Kidney (tissue), 14 donors: ENCODE results near the gene SRPRA. TPM values are rescaled to one million over a fixed set of nuclear protein-coding genes. Genes with fewer than 3 reads are reported as not detected.
A peak's percentile ranks its signal among the peaks of the same experiment; 100 is the strongest.

Experiments used
- DNase-seq, 5 donors: peaks; one replicate each; pipeline ENCODE4 v3.0.0-alpha.2; 2013 to 2020
- FAIRE-seq: peaks from 2 replicates; lab custom pipeline; 2012; peaks lifted over from hg19 to GRCh38; lab: Jason Lieb, UNC
- H3K27ac ChIP-seq, 2 donors: one replicate each; pipeline ENCODE4 v1.7.0; 2013; ENCODE audit warnings: low read depth in 2 of 2, low read length in 2 of 2, inconsistent platforms in 1 of 2
- H3K27me3 ChIP-seq: one replicate; pipeline ENCODE4 v1.7.1; 2013; ENCODE audit warnings: low read length, inconsistent platforms; ENCODE audit not compliant: control insufficient read depth, insufficient read depth
- H3K36me3 ChIP-seq, 3 donors: one replicate each; pipeline versions ENCODE4 v1.7.0 to v1.7.1; 2013; ENCODE audit warnings: low read length in 3 of 3, control low read depth in 1 of 3, inconsistent platforms in 1 of 3; ENCODE audit not compliant: insufficient read depth in 3 of 3, control insufficient read depth in 2 of 3
- H3K4me1 ChIP-seq, 3 donors: one replicate each; pipeline versions ENCODE4 v1.7.0 to v1.7.1; 2013; ENCODE audit warnings: low read length in 3 of 3, inconsistent platforms in 1 of 3, low read depth in 1 of 3; ENCODE audit not compliant: control insufficient read depth in 2 of 3, insufficient read depth in 2 of 3
- H3K4me3 ChIP-seq, 3 donors: one replicate each; pipeline versions ENCODE4 v1.7.0 to v1.8.1; 2013; ENCODE audit warnings: low read length in 3 of 3, control low read depth in 1 of 3, inconsistent platforms in 1 of 3
- H3K9ac ChIP-seq, 3 donors: one replicate each; pipeline versions ENCODE4 v1.7.0 to v1.7.1; 2013; ENCODE audit warnings: low read length in 3 of 3, control low read depth in 1 of 3, inconsistent platforms in 1 of 3
- H3K9me3 ChIP-seq, 3 donors: one replicate each; pipeline versions ENCODE4 v1.7.0 to v1.7.1; 2013; ENCODE audit warnings: low read length in 3 of 3, control low read depth in 1 of 3, inconsistent platforms in 1 of 3; ENCODE audit not compliant: control insufficient read depth in 2 of 3, insufficient read depth in 1 of 3
- CTCF ChIP-seq: IDR thresholded peaks from 3 replicates; pipeline ENCODE4 v1.5.1; 2012; ENCODE audit warnings: mild to moderate bottlenecking, moderate library complexity, borderline replicate concordance; ENCODE audit not compliant: insufficient read depth; ENCODE audit errors: extremely low read depth
- intact Hi-C: fragments of 100-400 bp; cut with DNase I; formaldehyde crosslinking; loops from one replicate; pipeline ENCODE4 v1.11.1; 2022
- polyA plus RNA-seq: library from polyadenylated mRNA; stranded (reverse); fragments of 350-450 nt; fragmentation: Illumina TruSeq; extraction: RNeasy Lipid Tissue Mini Kit (QIAGEN cat#74804); gene quantifications from one replicate; pipeline ENCODE4 v1.2.3, GENCODE V29; 2014; ENCODE audit warnings: low read depth, low replicate concordance; ENCODE audit not compliant: insufficient read depth
- total RNA-seq: library from RNA; stranded (reverse); fragmentation: NEBNext Ultra II Directional; extraction: Animal tissue kit (Norgen Biotek cat#: 25700); gene quantifications from one replicate; pipeline ENCODE4 v1.2.1, GENCODE V29; 2021
- donor health status: control.
- donor health status: control.
- donor health status: control.
- donor health status: control.
- donor health status: control.
- donor health status: DM: yes; HTN: yes; CAD: no.
- donor health status: Normal renal cell carcinoma (clear cell type).

Gene SRPRA
- total and polyA plus RNA-seq, 2 donors from 2014 or later, result 55.2 to 116 TPM

- peak overlapping the region in 1 of 3 donors; percentile 14 for H3K4me3 ChIP-seq
- H3K9me3 ChIP-seq, result no peaks in the 10 kb centered on the region
- no peak overlapping the region for H3K9ac ChIP-seq
- H3K36me3 ChIP-seq, result peaks cover 0 to 5% (median 0%) of the 10 kb centered on the region in 3 donors
- H3K27me3 ChIP-seq, result no peaks in the 10 kb centered on the region
- FAIRE-seq (no peak), DNase-seq (no peak)
- intact Hi-C loops, result no loop called here
- H3K27ac ChIP-seq, result no peak overlapping the region
- TF ChIP-seq CTCF, result no peak
- peaks cover 0 to 16% (median 4%) of the 10 kb centered on the region in 3 donors for H3K4me1 ChIP-seq
Measured at GRCh38 chr11:126214441-126214840, 54.3 kb downstream of the SRPRA start.

Other genes starting within 250 kb of the SRPRA start
- 4.0 TPM for gene CDON, start 206.0 kb downstream of the SRPRA start, total RNA-seq
- 0.45 TPM for gene CDON, start 206.0 kb downstream of the SRPRA start, polyA plus RNA-seq
- 20.7 TPM for gene RPUSD4, start 57.2 kb downstream of the SRPRA start, total RNA-seq
- 13.6 TPM for gene RPUSD4, start 57.2 kb downstream of the SRPRA start, polyA plus RNA-seq
- gene FAM118B, start 57.1 kb downstream of the SRPRA start, total RNA-seq, result 21.5 TPM
- 14.0 TPM for gene FAM118B, start 57.1 kb downstream of the SRPRA start, polyA plus RNA-seq
- gene FOXRED1, start 259 bp upstream of the SRPRA start, total RNA-seq, result 21.5 TPM
- 37.1 TPM for gene FOXRED1, start 259 bp upstream of the SRPRA start, polyA plus RNA-seq
- 12.1 TPM for gene TIRAP, start 14.2 kb upstream of the SRPRA start, total RNA-seq
- gene TIRAP, start 14.2 kb upstream of the SRPRA start, polyA plus RNA-seq, result 5.8 TPM
- gene DCPS, start 35.2 kb upstream of the SRPRA start, total RNA-seq, result 24.2 TPM
- 23.9 TPM for gene DCPS, start 35.2 kb upstream of the SRPRA start, polyA plus RNA-seq
- gene ST3GAL4, start 86.8 kb upstream of the SRPRA start, total RNA-seq, result 27.4 TPM
- 72.8 TPM for gene ST3GAL4, start 86.8 kb upstream of the SRPRA start, polyA plus RNA-seq